Activated CD8-positive, alpha-beta memory T cell treated with anti-CD3 and anti-CD28 coated beads for 1 hour (primary cell): ENCODE measurements around the gene OPN5.

Experiments used
- DNase-seq, 2 donors: peaks; one replicate each; pipeline ENCODE4 v3.0.0-alpha.2; 2020; ENCODE audit warnings: low read depth in 1 of 2; ENCODE audit errors: extremely low read depth in 1 of 2

OPN5 gene

GRCh38 chr6:47787620-47788497 lies 6.0 kb downstream of the OPN5 start:
- DNase-seq, result peak in 1 of 2 donors; percentile 32

- DNase-seq, result no peak
Measured at GRCh38 chr6:47788498-47788884, 6.7 kb downstream of the OPN5 start.

GRCh38 chr6:47789553-47789952 lies 7.7 kb downstream of the OPN5 start:
- no peak for DNase-seq

- no peak for DNase-seq
Measured at GRCh38 chr6:47792216-47792733, 10.4 kb downstream of the OPN5 start.

- no peak for DNase-seq
Measured at GRCh38 chr6:47794577-47795135, 12.8 kb downstream of the OPN5 start.

- DNase-seq, result no peak
Measured at GRCh38 chr6:47801984-47802383, 20.2 kb downstream of the OPN5 start.

DNA sequence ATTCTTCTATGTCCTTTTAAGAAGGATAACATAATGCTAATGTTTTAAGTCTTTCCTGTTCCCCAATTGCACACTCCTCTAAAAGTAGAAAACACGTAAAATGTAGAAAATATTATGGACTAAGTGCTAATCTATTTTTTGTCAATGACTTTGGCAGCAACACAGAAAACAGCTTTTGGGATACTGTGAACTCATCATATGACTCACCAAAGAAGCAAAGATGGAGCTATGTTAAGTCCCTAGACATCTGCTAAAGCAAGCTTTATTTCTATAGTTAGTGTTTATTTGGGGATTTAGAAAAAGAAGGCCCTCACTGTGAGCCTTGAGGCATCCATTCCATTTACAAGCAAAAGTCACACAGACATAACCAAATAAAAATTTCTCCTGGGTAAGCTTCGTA lies 23.0 kb downstream of the OPN5 start:
- no peak for DNase-seq

DNA sequence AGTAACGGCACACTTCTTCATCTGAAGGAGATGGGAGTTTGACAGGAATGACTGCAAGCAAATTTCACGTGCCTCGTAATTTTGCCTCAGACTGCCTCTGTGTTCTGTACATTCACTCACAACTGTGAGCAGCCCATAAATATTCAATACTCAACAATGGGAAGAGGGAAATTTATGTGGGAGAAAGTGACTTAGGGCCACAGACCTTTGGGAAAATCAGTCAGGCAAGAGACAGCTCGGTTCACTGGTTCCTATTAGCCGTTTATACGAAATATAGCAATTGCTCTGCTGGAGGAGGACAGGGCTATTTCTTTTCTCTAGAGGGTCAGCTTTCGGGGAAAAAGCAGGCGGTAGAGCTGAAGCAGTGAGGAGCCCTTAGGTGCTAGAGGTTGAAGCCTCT lies 28.0 kb downstream of the OPN5 start:
- no peak for DNase-seq

GRCh38 chr6:47810885-47811284 lies 29.1 kb downstream of the OPN5 start:
- DNase-seq, result no peak

GRCh38 chr6:47811443-47811842 lies 29.6 kb downstream of the OPN5 start:
- no peak for DNase-seq

GRCh38 chr6:47817749-47818148 lies 35.9 kb downstream of the OPN5 start:
- DNase-seq, result no peak

GRCh38 chr6:47819461-47819860 lies 37.6 kb downstream of the OPN5 start:
- DNase-seq, result no peak

GRCh38 chr6:47822856-47823554 lies 41.2 kb downstream of the OPN5 start:
- no peak for DNase-seq

DNA sequence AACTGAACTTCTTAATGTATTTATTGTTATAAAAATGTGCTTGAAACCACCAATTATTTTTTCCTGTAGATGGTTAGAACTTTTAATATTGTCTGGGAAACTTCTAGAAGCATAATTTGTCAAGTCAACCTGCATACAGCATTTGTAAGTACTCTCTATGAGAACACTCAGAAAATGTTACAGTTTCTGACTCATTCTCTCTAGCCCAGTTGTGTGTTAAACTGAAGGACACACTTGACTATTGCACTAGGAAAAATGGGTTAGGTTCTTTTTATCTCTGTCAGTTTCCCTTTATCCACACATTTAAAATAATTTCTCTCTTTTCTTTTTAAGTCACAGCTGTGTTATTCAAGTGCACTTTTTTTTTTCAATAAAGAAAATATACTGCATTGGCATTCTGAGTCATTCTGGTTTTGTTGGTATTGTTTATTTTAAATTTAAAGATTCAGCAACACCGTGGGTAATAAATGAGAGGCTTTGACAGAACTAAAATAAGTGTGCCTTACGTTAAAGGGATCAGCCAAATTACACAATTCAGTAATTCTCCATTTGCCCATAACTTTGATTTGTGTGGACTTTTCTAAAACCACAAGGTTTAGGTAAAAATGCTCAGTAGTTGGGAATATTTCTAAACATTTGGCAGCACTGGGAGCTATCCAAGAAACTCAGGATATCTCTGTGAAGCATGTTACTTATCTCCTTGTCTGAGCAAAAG lies 50.7 kb downstream of the OPN5 start:
- no peak for DNase-seq

DNA sequence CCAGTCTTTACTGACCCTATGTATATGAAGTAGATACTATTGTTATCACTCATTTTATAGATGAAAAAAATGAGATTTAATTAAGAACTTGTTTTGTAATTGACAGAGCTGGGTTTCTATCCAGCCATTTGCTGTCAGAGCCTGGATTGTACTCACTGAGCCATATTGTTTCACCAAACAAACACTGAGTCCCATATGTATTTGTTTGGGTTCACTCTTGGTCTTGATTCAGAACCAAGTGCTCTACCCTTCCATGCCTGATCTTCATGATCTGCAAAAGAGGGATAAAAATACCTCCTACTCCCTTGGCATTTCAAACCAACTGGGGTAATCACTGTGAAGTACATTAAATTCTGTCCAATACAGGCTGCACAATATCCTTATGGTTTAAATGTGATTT lies 52.4 kb downstream of the OPN5 start:
- no peak for DNase-seq

GRCh38 chr6:47836046-47836445 lies 54.2 kb downstream of the OPN5 start:
- DNase-seq, result no peak

DNA sequence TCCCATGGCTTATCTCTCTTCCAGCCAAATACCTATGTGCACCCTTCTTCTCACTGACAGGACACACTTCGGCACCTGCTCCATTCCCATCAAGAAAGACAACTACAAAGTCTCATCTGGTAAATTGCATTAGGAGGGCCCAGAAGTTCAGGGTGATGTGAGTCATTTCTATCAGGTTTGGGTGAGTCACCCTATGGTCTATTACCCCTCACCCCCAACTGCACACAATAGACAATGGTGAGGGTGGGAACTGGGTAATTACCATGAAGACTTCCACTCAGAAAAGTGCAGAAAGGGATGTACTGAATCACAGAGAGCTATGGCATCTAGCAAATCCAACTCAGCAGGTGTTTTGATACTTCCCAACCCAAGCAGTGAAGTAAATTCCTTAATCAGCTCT lies 54.8 kb downstream of the OPN5 start:
- DNase-seq, result no peak

DNA sequence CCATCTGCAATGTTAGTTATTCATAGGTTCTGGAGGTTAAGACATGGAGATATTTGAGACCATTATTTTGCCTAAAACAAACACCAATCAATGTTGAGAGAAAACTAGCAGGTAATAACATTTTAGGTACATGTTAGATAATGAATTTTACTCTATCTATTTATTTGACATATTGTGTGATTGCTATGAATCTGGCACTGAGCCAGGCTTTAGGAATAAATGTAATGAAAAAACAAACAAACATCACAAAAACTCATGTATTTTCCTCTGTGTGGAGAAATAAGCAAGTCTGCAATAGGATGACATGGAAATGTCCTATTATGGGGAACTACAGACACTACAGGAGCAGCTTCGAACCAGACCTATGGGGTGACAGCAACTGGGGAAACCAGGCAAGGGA lies 57.8 kb downstream of the OPN5 start:
- no peak for DNase-seq

DNA sequence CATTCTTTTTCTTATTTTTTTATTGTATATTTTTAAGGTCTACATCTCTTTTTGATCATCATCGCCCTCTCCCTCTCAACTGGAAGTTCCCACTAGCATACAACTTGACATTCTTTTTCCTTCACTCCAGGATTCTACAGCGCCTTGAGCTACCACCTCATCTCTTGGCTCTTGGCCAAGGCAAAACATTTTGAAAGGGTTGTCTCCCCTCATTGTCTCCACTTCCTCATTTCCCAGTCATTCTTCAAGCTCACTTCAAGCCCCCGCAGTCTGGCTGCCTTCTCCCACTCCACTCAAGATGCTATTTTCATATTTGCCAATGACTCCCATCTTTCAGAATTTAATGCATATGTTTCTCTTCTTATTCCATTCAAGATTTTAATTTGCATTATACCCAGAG lies 63.0 kb downstream of the OPN5 start:
- DNase-seq, result no peak

GRCh38 chr6:47846752-47847151 lies 64.9 kb downstream of the OPN5 start:
- DNase-seq, result no peak

- DNase-seq, result no peak
Measured at GRCh38 chr6:47851091-47851490, 69.3 kb downstream of the OPN5 start.
